Endothelial cell of umbilical vein (primary cell): ENCODE data around the gene TSSC4. TPM values are rescaled to one million over a fixed set of nuclear protein-coding genes. Genes with fewer than 3 reads are reported as not detected.

Experiments
- BruUV-seq: library from RNA; stranded (reverse); fragments of 400-500 nt; replicated peaks from 2 replicates; lab custom pipeline; 2021; lab: Mats Ljungman, UMichigan
- CTCF ChIA-PET: fragments of 300-600, 350-600 bp; sonication (Branson Sonifier 250); formaldehyde crosslinking; loops from one replicate; lab custom pipeline; 2021; ENCODE audit warnings: antibody characterized with exemption, inconsistent platforms; lab: Charles Lee
- POLR2A ChIA-PET: fragments of 300-600, 350-600 bp; sonication (Branson Sonifier 250); formaldehyde crosslinking; loops from one replicate; lab custom pipeline; 2021; ENCODE audit warnings: antibody characterized with exemption, inconsistent platforms; lab: Charles Lee
- DNase-seq: peaks from one replicate; pipeline ENCODE4 v3.0.0-alpha.2; 2011; ENCODE audit warnings: low read depth, low spot score
- FAIRE-seq: peaks from 2 replicates; lab custom pipeline; 2011; peaks lifted over from hg19 to GRCh38; lab: Jason Lieb, UNC
- H2AFZ ChIP-seq: 2 replicates; pipeline ENCODE4 v1.6.0; 2012; ENCODE audit warnings: low read depth, low read length, control low read depth, inconsistent platforms
- H3K27ac ChIP-seq: 2 replicates; pipeline ENCODE4 v1.5.1; 2011; ENCODE audit warnings: low read depth, mild to moderate bottlenecking, control low read depth, low read length, moderate library complexity; ENCODE audit not compliant: insufficient read depth
- H3K27me3 ChIP-seq, 2 experiments: 2 replicates each; pipeline versions ENCODE4 v1.6.0 to v1.6.1; 2011; ENCODE audit warnings: low read length in 2 of 2, mixed read lengths in 1 of 2; ENCODE audit not compliant: control insufficient read depth in 2 of 2, insufficient read depth in 2 of 2
- H3K36me3 ChIP-seq, 2 experiments: 2 replicates in 1 of 2; 3 replicates in 1 of 2; pipeline ENCODE4 v1.5.1; 2011; ENCODE audit warnings: low read length in 2 of 2, mild to moderate bottlenecking in 1 of 2, moderate library complexity in 1 of 2; ENCODE audit not compliant: control insufficient read depth in 2 of 2, insufficient read depth in 2 of 2; ENCODE audit errors: extremely low read depth in 1 of 2
- H3K4me1 ChIP-seq: 3 replicates; pipeline ENCODE4 v1.5.1; 2011; ENCODE audit warnings: mild to moderate bottlenecking, low read length; ENCODE audit not compliant: control insufficient read depth, insufficient read depth; ENCODE audit errors: extremely low read depth
- H3K4me2 ChIP-seq: 2 replicates; pipeline ENCODE4 v1.6.1; 2011; ENCODE audit warnings: low read length, control low read depth, mixed read lengths; ENCODE audit not compliant: insufficient read depth
- H3K4me3 ChIP-seq, 3 experiments: fragments of 200-600 bp in 1 of 3; sonication (generic), shearing (Covaris generic) in 1 of 3; replicated peaks in 1 of 3; 2 replicates each; pipeline ENCODE4 v1.5.1; 2011 to 2016; ENCODE audit warnings: control low read depth in 3 of 3, low read length in 3 of 3, mild to moderate bottlenecking in 2 of 3, inconsistent platforms in 1 of 3, low read depth in 1 of 3, moderate library complexity in 1 of 3; ENCODE audit not compliant: insufficient read depth in 1 of 3
- H3K79me2 ChIP-seq: 2 replicates; pipeline ENCODE4 v1.6.0; 2012; ENCODE audit warnings: low read length, inconsistent platforms; ENCODE audit not compliant: control insufficient read depth, insufficient read depth
- H3K9ac ChIP-seq: replicated peaks from 2 replicates; pipeline ENCODE3; 2011; ENCODE audit warnings: low read length, control low read depth; ENCODE audit not compliant: insufficient read depth; ENCODE audit errors: extremely low read depth
- H3K9me1 ChIP-seq: replicated peaks from 3 replicates; pipeline ENCODE4 v1.6.0; 2011; ENCODE audit warnings: mild to moderate bottlenecking, low read length; ENCODE audit not compliant: control insufficient read depth, insufficient read depth; ENCODE audit errors: extremely low read depth
- H3K9me3 ChIP-seq: replicated peaks from 2 replicates; pipeline ENCODE4 v1.5.1; 2012; ENCODE audit warnings: low read length, inconsistent platforms; ENCODE audit not compliant: control insufficient read depth, insufficient read depth
- H4K20me1 ChIP-seq: replicated peaks from 2 replicates; pipeline ENCODE3; 2011; ENCODE audit warnings: mild to moderate bottlenecking, low read length; ENCODE audit not compliant: control insufficient read depth, insufficient read depth; ENCODE audit errors: extremely low read depth
- CTCF ChIP-seq, 2 donors: IDR thresholded peaks; 1 replicate in 1 of 2; 2 replicates in 1 of 2; pipeline ENCODE4 v1.5.1; 2011; ENCODE audit warnings: low read length in 2 of 2, mild to moderate bottlenecking in 2 of 2, moderate library complexity in 2 of 2, control low read depth in 1 of 2, inconsistent platforms in 1 of 2, low read depth in 1 of 2; ENCODE audit not compliant: insufficient read depth in 1 of 2; ENCODE audit errors: extremely low read depth in 1 of 2
- EZH2 ChIP-seq: IDR thresholded peaks from 2 replicates; pipeline ENCODE4 v1.6.1; 2012; ENCODE audit warnings: borderline replicate concordance, low read depth, mild to moderate bottlenecking, moderate library complexity, low read length, inconsistent platforms; ENCODE audit not compliant: severe bottlenecking
- FOS ChIP-seq: IDR thresholded peaks from 2 replicates; pipeline ENCODE4 v1.6.1; 2011; ENCODE audit warnings: mild to moderate bottlenecking, low read length, moderate library complexity, borderline replicate concordance; ENCODE audit not compliant: insufficient read depth
- GATA2 ChIP-seq: IDR thresholded peaks from 2 replicates; pipeline ENCODE4 v1.7.0; 2011; ENCODE audit warnings: low read depth, mild to moderate bottlenecking, moderate library complexity, mixed read lengths, low read length; ENCODE audit not compliant: insufficient read length, insufficient read depth
- JUN ChIP-seq: IDR thresholded peaks from 2 replicates; pipeline ENCODE4 v1.6.1; 2011; ENCODE audit warnings: borderline replicate concordance, low read depth; ENCODE audit not compliant: insufficient read length, insufficient read depth
- MAX ChIP-seq: IDR thresholded peaks from 2 replicates; pipeline ENCODE4 v1.6.1; 2011; ENCODE audit not compliant: insufficient read depth, insufficient read length
- MYC ChIP-seq: IDR thresholded peaks from one replicate; pipeline ENCODE4 v1.6.1; 2011; ENCODE audit warnings: mild to moderate bottlenecking, low read depth, low read length
- POLR2A ChIP-seq: IDR thresholded peaks from 2 replicates; pipeline ENCODE4 v1.6.1; 2012; ENCODE audit warnings: low read depth, mild to moderate bottlenecking, control low read depth, low read length
- POLR2AphosphoS5 ChIP-seq: IDR thresholded peaks from 2 replicates; pipeline ENCODE4 v1.6.1; 2012; ENCODE audit warnings: low read depth, mild to moderate bottlenecking, control low read depth, low read length, moderate library complexity; ENCODE audit not compliant: insufficient read depth
- dilution Hi-C: fragments of 300-500 bp; cut with MboI; formaldehyde crosslinking; loops from one replicate; pipeline ENCODE4 v1.15.0; 2019; ENCODE audit warnings: low sequenced_read_pairs; ENCODE audit not compliant: extremely low pct_ligation_motif_present
- intact Hi-C: fragments of 100-400 bp; cut with micrococcal nuclease; formaldehyde crosslinking; loops from one replicate; pipeline ENCODE4 v1.10.0; 2022
- polyA plus RNA-seq, 4 experiments: library from polyadenylated mRNA; depleted of rRNA in 3 of 4; stranded (reverse) in 3 of 4; unstranded in 1 of 4; fragments of >200 nt; gene quantifications; 2 replicates each; pipeline versions ENCODE4 v1.2.1 to v1.2.3, GENCODE V29; 2011 to 2012; ENCODE audit warnings: missing spikeins in 1 of 4
- total RNA-seq: library from RNA; stranded (reverse); gene quantifications from 2 replicates; pipeline ENCODE4 v1.2.3, GENCODE V29; 2021

TSSC4 gene
- total and polyA plus RNA-seq, 2 donors (not counting 3 experiments of a cell fraction or from before 2014, with no cell fraction given) = 42.7 to 59.6 TPM

DNA sequence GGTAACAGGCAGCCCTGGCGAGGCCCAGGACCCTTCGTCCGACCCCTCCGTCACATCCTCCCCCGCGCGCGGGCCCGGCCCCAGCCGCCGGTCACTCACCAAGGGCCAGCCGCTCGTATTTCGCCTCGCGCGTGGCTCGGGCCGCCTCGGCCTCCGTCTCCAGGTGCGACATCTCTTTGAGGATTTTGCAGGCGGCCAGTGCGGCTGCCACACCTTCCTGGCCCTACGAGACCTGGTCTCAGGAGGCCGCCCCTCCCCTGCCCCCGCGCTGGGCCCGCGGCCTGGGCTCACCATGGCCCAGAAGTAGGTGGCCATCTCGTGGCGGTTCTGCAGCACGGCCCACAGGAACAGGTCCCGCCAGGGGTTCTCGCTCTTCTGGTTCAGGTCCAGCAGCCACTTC is 14.1 kb downstream of the TSSC4 start:
- TF ChIP-seq CTCF (IDR thresholded peaks at IDR 0.05; ENCODE audit: extremely low read depth in 1 of 2, insufficient read depth in 1 of 2, low read depth in 1 of 2, low read length in 2 of 2) = no peak
- no peak for TF ChIP-seq MYC
- no peak for TF ChIP-seq GATA2
- no peak for TF ChIP-seq POLR2AphosphoS5
- TF ChIP-seq FOS = no peak
- no peak for TF ChIP-seq JUN
- TF ChIP-seq MAX = no peak
- no peak for TF ChIP-seq EZH2
- no peak for TF ChIP-seq POLR2A
- no peak overlapping the region for H2AFZ ChIP-seq
- peaks cover 0 to under 1% of the 10 kb centered on the region in 2 experiments for H3K27me3 ChIP-seq
- CTCF ChIA-PET = interaction anchor here (2.0 kb wide), 1 partner anchor 110 kb away, joined by 15 read pairs; no protein-coding TSS in a partner anchor
- no peak overlapping the region for H3K27ac ChIP-seq
- H3K4me1 ChIP-seq = no peaks in the 10 kb centered on the region
- H4K20me1 ChIP-seq = no peaks in the 10 kb centered on the region
- no peak for FAIRE-seq
- no peaks in the 10 kb centered on the region for H3K36me3 ChIP-seq
- no peaks in the 10 kb centered on the region for H3K9me1 ChIP-seq
- H3K4me2 ChIP-seq = no peak overlapping the region
- no peak overlapping the region for H3K4me3 ChIP-seq
- H3K79me2 ChIP-seq = no peaks in the 10 kb centered on the region
- no peaks in the 10 kb centered on the region for H3K9me3 ChIP-seq
- dilution Hi-C loops (no loop called here), intact Hi-C loops (no loop called here)
- no peak overlapping the region for H3K9ac ChIP-seq
- POLR2A ChIA-PET = no interaction called here
- no TSS peak for BruUV-seq
- no peak for DNase-seq
